HepG2 (cell line): ENCODE measurements around the gene PYGB. TPM values are rescaled to one million over a fixed set of nuclear protein-coding genes. Genes with fewer than 3 reads are reported as not detected.
A peak's percentile ranks its signal among the peaks of the same experiment; 100 is the strongest.

Experiments used
- ATAC-seq: fragments of 200-7000 bp; cut with Tn5 transposase; 3 replicates; pipeline ENCODE4 v1.9.1; 2020; ENCODE audit warnings: mild to moderate bottlenecking, moderate library complexity
- BruUV-seq: library from RNA; stranded (reverse); fragments of 400-500 nt; replicated peaks from 2 replicates; lab custom pipeline; 2021; lab: Mats Ljungman, UMichigan
- CTCF ChIA-PET: fragments of 300-600 bp; formaldehyde crosslinking; extraction: SDS; loops from one replicate; lab custom pipeline; 2021; ENCODE audit warnings: low total read pairs, inconsistent platforms, low intra/inter-chr PET ratio; lab: Yijun Ruan, JAX
- POLR2A ChIA-PET: fragments of 350-600 bp; sonication (Branson Sonifier 250); formaldehyde crosslinking; loops from one replicate; lab custom pipeline; 2020; ENCODE audit warnings: antibody characterized with exemption, inconsistent platforms; lab: Yijun Ruan, JAX
- DNase-seq: peaks from one replicate; pipeline ENCODE4 v3.0.0-alpha.2; 2015; ENCODE audit warnings: low spot score
- FAIRE-seq: peaks from 3 replicates; lab custom pipeline; 2011; peaks lifted over from hg19 to GRCh38; lab: Jason Lieb, UNC
- H2AFZ ChIP-seq: one replicate; pipeline ENCODE4 v1.6.1; 2011; ENCODE audit warnings: low read length, inconsistent platforms
- H3K27ac ChIP-seq: fragments of 300-600 bp; 3 replicates; pipeline ENCODE4 v1.8.0; 2011; ENCODE audit warnings: mixed run types, mild to moderate bottlenecking, mixed read lengths, low read length, inconsistent platforms; ENCODE audit not compliant: insufficient read depth; ENCODE audit errors: extremely low read length
- H3K27me3 ChIP-seq, 2 experiments: fragments of 200-600 bp in 1 of 2; 2 replicates in 1 of 2; 3 replicates in 1 of 2; pipeline versions ENCODE4 v1.6.0 to v1.8.0; 2011; ENCODE audit warnings: low read length in 2 of 2, mild to moderate bottlenecking in 2 of 2, moderate library complexity in 2 of 2, inconsistent platforms in 1 of 2; ENCODE audit not compliant: insufficient read depth in 2 of 2, control insufficient read depth in 1 of 2
- H3K36me3 ChIP-seq, 2 experiments: fragments of 200-600 bp in 1 of 2; replicated peaks in 1 of 2; 2 replicates in 1 of 2; 3 replicates in 1 of 2; pipeline versions ENCODE4 v1.5.1 to v1.8.0; 2011; ENCODE audit warnings: low read length in 2 of 2, inconsistent platforms in 1 of 2; ENCODE audit not compliant: insufficient read depth in 2 of 2, control insufficient read depth in 1 of 2
- H3K4me1 ChIP-seq: 2 replicates; pipeline ENCODE4 v1.5.1; 2012; ENCODE audit warnings: low read length, inconsistent platforms; ENCODE audit not compliant: insufficient read depth
- H3K4me2 ChIP-seq: 2 replicates; pipeline ENCODE4 v1.6.0; 2011; ENCODE audit warnings: low read depth, low read length, inconsistent platforms
- H3K4me3 ChIP-seq, 3 experiments: fragments of 200-600 bp in 1 of 3; sonication (generic), shearing (Covaris generic) in 1 of 3; replicated peaks in 1 of 3; 2 replicates each; pipeline ENCODE4 v1.5.1; 2011 to 2016; ENCODE audit warnings: low read length in 3 of 3, inconsistent platforms in 2 of 3, low read depth in 2 of 3, mild to moderate bottlenecking in 2 of 3, control low read depth in 1 of 3, mixed read lengths in 1 of 3; ENCODE audit not compliant: insufficient read depth in 1 of 3
- H3K79me2 ChIP-seq: one replicate; pipeline ENCODE4 v1.6.1; 2011; ENCODE audit warnings: low read length, inconsistent platforms; ENCODE audit not compliant: insufficient read depth
- H3K9ac ChIP-seq: 2 replicates; pipeline ENCODE4 v1.6.0; 2011; ENCODE audit warnings: mild to moderate bottlenecking, low read depth, low read length, inconsistent platforms; ENCODE audit not compliant: insufficient read depth
- H3K9me3 ChIP-seq: 2 replicates; pipeline ENCODE4 v1.5.1; 2012; ENCODE audit warnings: mild to moderate bottlenecking, low read length
- H4K20me1 ChIP-seq: 2 replicates; pipeline ENCODE4 v1.6.0; 2011; ENCODE audit warnings: inconsistent platforms, mild to moderate bottlenecking, low read length, moderate library complexity; ENCODE audit not compliant: insufficient read depth
- BORCS8-MEF2B ChIP-seq: sonication (generic); formaldehyde crosslinking; IDR thresholded peaks from 2 replicates; pipeline ENCODE4 v1.8.0; 2022; ENCODE audit warnings: mild to moderate bottlenecking, missing genetic modification reagents
- CEBPZ ChIP-seq: IDR thresholded peaks from 2 replicates; pipeline ENCODE4 v1.6.1; 2012; ENCODE audit warnings: low read length, improper control_type of control experiment
- ERF ChIP-seq: IDR thresholded peaks from 2 replicates; pipeline ENCODE4 v1.6.1; 2018; ENCODE audit warnings: missing biosample characterization, missing genetic modification reagents
- GATAD2A ChIP-seq: IDR thresholded peaks from 2 replicates; pipeline ENCODE4 v1.6.1; 2016
- NFE2L2 ChIP-seq: fragments of 150-350 bp; IDR thresholded peaks from 2 replicates; pipeline ENCODE4 v1.6.1; 2014; ENCODE audit warnings: low read length
- POLR2A ChIP-seq, 2 experiments: IDR thresholded peaks; 2 replicates each; pipeline ENCODE4 v1.6.1; 2011; ENCODE audit warnings: low read depth in 2 of 2, low read length in 2 of 2, mild to moderate bottlenecking in 1 of 2, moderate library complexity in 1 of 2; ENCODE audit not compliant: insufficient read depth in 1 of 2
- POLR2AphosphoS5 ChIP-seq: IDR thresholded peaks from 2 replicates; pipeline ENCODE4 v1.6.1; 2012; ENCODE audit warnings: low read depth, low read length
- SYNCRIP ChIP-seq: fragments of 200-400 bp; formaldehyde crosslinking; IDR thresholded peaks from 2 replicates; pipeline ENCODE4 v1.6.1; 2018; ENCODE audit warnings: mild to moderate bottlenecking, low read depth, low read length; ENCODE audit not compliant: insufficient read depth
- THAP11 ChIP-seq: IDR thresholded peaks from 2 replicates; pipeline ENCODE4 v1.6.1; 2016; ENCODE audit warnings: missing biosample characterization, missing genetic modification reagents
- THAP7 ChIP-seq: sonication (generic); formaldehyde crosslinking; IDR thresholded peaks from 2 replicates; pipeline ENCODE4 v1.8.1; 2023; ENCODE audit warnings: mild to moderate bottlenecking, missing genetic modification reagents
- TOE1 ChIP-seq: sonication (generic); formaldehyde crosslinking; IDR thresholded peaks from 2 replicates; pipeline ENCODE4 v1.4.0; 2020; ENCODE audit warnings: mild to moderate bottlenecking, missing genetic modification reagents
- TP53 ChIP-seq: sonication (generic); formaldehyde crosslinking; conservative IDR thresholded peaks from 2 replicates; pipeline ENCODE4 v1.4.0; 2020; ENCODE audit warnings: missing genetic modification reagents
- ZBTB26 ChIP-seq: IDR thresholded peaks from 2 replicates; pipeline ENCODE4 v1.6.1; 2016; ENCODE audit warnings: missing compliant biosample characterization, missing genetic modification reagents, borderline replicate concordance
- ZBTB8A ChIP-seq: sonication (generic); formaldehyde crosslinking; IDR thresholded peaks from 2 replicates; pipeline ENCODE4 v1.4.0; 2020; ENCODE audit warnings: mild to moderate bottlenecking, low read depth, missing genetic modification reagents, borderline replicate concordance
- ZNF326 ChIP-seq: sonication (generic); formaldehyde crosslinking; IDR thresholded peaks from 2 replicates; pipeline ENCODE4 v1.4.0; 2020; ENCODE audit warnings: missing genetic modification reagents, borderline replicate concordance
- ZNF572 ChIP-seq: sonication (generic); formaldehyde crosslinking; IDR thresholded peaks from 2 replicates; pipeline ENCODE4 v1.5.1; 2020; ENCODE audit warnings: mild to moderate bottlenecking, missing genetic modification reagents
- ZNF766 ChIP-seq: sonication (generic); formaldehyde crosslinking; IDR thresholded peaks from 2 replicates; pipeline ENCODE4 v1.5.0; 2020; ENCODE audit warnings: missing genetic modification reagents, borderline replicate concordance
- ZNF891 ChIP-seq: sonication (generic); formaldehyde crosslinking; IDR thresholded peaks from 2 replicates; pipeline ENCODE4 v1.5.0; 2020; ENCODE audit warnings: mild to moderate bottlenecking, missing genetic modification reagents
- WGBS: methylation state at CpG from one replicate; pipeline ENCODE4 v1.1.6; 2017; ENCODE audit warnings: low lambda C conversion rate; 5-methylcytosine and 5-hydroxymethylcytosine counted together
- in situ Hi-C: cut with HindIII; loops from 2 replicates; pipeline ENCODE4 v1.10.0; 2017; ENCODE audit warnings: low pct_unique_long_range_greater_than_20kb; ENCODE audit not compliant: extremely low pct_ligation_motif_present
- intact Hi-C: fragments of 100-400 bp; cut with micrococcal nuclease; formaldehyde crosslinking; loops from one replicate; pipeline ENCODE4 v1.10.0; 2022; ENCODE audit not compliant: unreplicated experiment
- polyA plus RNA-seq, 8 experiments: library from polyadenylated mRNA; depleted of rRNA in 3 of 8; stranded (reverse) in 7 of 8; unstranded in 1 of 8; fragments of >200 nt; fragmentation: Illumina TruSeq in 4 of 8; extraction: Trizol in 4 of 8; gene quantifications; 2 replicates each; pipeline versions ENCODE4 v1.2.1 to v1.2.3, GENCODE V29; 2011 to 2016; ENCODE audit warnings: low read depth in 4 of 8, missing spikeins in 1 of 8, mixed read lengths in 1 of 8; ENCODE audit not compliant: insufficient read depth in 1 of 8
- total RNA-seq, 5 experiments: library from RNA; depleted of rRNA; stranded (reverse); fragments of >200 nt; fragmentation: Illumina TruSeq; extraction: Trizol; gene quantifications; 2 replicates each; pipeline ENCODE4 v1.2.3, GENCODE V29; 2016; ENCODE audit warnings: low read depth in 1 of 5

Gene PYGB
- total and polyA plus RNA-seq, 2 of the 13 experiments (the other 11 are each of a cell fraction or from before 2014, with no cell fraction given), result 24.2 to 86.3 TPM

GRCh38 chr20:25338112-25339023 is 90.5 kb downstream of the PYGB start (continued):
- TF ChIP-seq ZBTB8A (CRISPR knock-in tag) (no peak), THAP7 (0 out of 2 replicates have a peak, but pooled peaks have one; percentile 61), SYNCRIP (no peak), NFE2L2 (no peak), THAP11 (CRISPR knock-in tag) (peak; percentile 77; the same call in 1 of the 2 replicates)

- ChIA-PET CTCF (interaction anchor here (5.6 kb wide), 1 partner anchor 59 kb away, joined by 45 read pairs; no protein-coding TSS in a partner anchor), POLR2A (interaction anchor here (0.7 to 4.8 kb wide), 9 partner anchors 22 to 352 kb away, joined by 3 to 38 read pairs (median 8); partner anchors contain the start of genes ABHD12 and GINS1)
- Histone ChIP-seq H3K27ac (peak overlapping the region; percentile 70), H3K4me1 (peaks cover 45% of the 10 kb centered on the region), H3K4me3 (peak overlapping the region in 2 of 3 experiments; percentile 10 to 38; a peak in 2 of 6 replicates), H3K27me3 (no peaks in the 10 kb centered on the region), H3K9ac (peak overlapping the region; percentile 33), H4K20me1 (peaks cover 4% of the 10 kb centered on the region), H3K36me3 (no peaks in the 10 kb centered on the region), H3K4me2 (peak overlapping the region; percentile 67), H2AFZ (no peak overlapping the region), H3K79me2 (peaks cover 41% of the 10 kb centered on the region), H3K9me3 (no peaks in the 10 kb centered on the region)
- intact Hi-C loops, result loop anchor here (2.0 kb wide), 1 partner anchor 39 kb away; no protein-coding TSS in a partner anchor
- in situ Hi-C loops, result no loop called here
- 41% methylated on average over 12 of the region's 12 CpGs for WGBS
- BruUV-seq, result no TSS peak
- FAIRE-seq (peak; percentile 15), ATAC-seq (peak; percentile 71), DNase-seq (peak; percentile 46)
- TF ChIP-seq ZBTB26, result peak; percentile 32; the same call in 1 of the 2 replicates
- TF ChIP-seq CEBPZ, result no peak
- TF ChIP-seq GATAD2A (CRISPR knock-in tag), result peak; percentile 30
- no peak for TF ChIP-seq TP53 (CRISPR knock-in tag)
- no peak for TF ChIP-seq ZNF572 (CRISPR knock-in tag)
- TF ChIP-seq TOE1 (CRISPR knock-in tag), result no peak
- TF ChIP-seq POLR2AphosphoS5, result 0 out of 2 replicates have a peak, but pooled peaks have one; percentile 40
- TF ChIP-seq ZNF766 (CRISPR knock-in tag), result no peak
- 0 out of 2 replicates have a peak, but pooled peaks have one; percentile 23 for TF ChIP-seq ERF
- TF ChIP-seq ZNF891, result 0 out of 2 replicates have a peak, but pooled peaks have one; percentile 39
- 0 out of 2 replicates have a peak, but pooled peaks have one; percentile 20 for TF ChIP-seq BORCS8-MEF2B (CRISPR knock-in tag)
- peak in 1 of 2 experiments; percentile 46; a peak in 1 of 4 replicates for TF ChIP-seq POLR2A (IDR thresholded peaks at IDR 0.05; ENCODE audit: insufficient read depth in 1 of 2, low read depth in 2 of 2, low read length in 2 of 2)
- TF ChIP-seq ZNF326 (CRISPR knock-in tag), result no peak
Observed at GRCh38 chr20:25339608-25340007, 91.7 kb downstream of the PYGB start.
